Measurements from ENCODE around the gene SOX6.
A peak's percentile ranks its signal among the peaks of the same experiment; 100 is the strongest.

Gene SOX6

GRCh38 chr11:15970506-15971214 is 385.7 kb downstream of the SOX6 start:
- H3K27ac Mint-ChIP-seq = peak overlapping the region in 1 of 3 experiments; percentile 51
- no peaks in the 10 kb centered on the region for H3K9me3 Mint-ChIP-seq
- H3K4me3 Mint-ChIP-seq = no peak overlapping the region
- H3K36me3 Mint-ChIP-seq (ENCODE audit: low read depth) = no peaks in the 10 kb centered on the region
- no peaks in the 10 kb centered on the region for H3K27me3 Mint-ChIP-seq (ENCODE audit: low read depth)
- TF ChIP-seq CTCF (IDR thresholded peaks at IDR 0.05; ENCODE audit: unreplicated experiment in 3 of 3) = no peak
- H3K4me1 Mint-ChIP-seq = peaks cover 39% of the 10 kb centered on the region

GRCh38 chr11:15969701-15970329 is 386.5 kb downstream of the SOX6 start:
- H3K27me3 Mint-ChIP-seq (ENCODE audit: low read depth) = peaks cover 2% of the 10 kb centered on the region
- peaks cover 39% of the 10 kb centered on the region for H3K4me1 Mint-ChIP-seq
- no peak for TF ChIP-seq CTCF (IDR thresholded peaks at IDR 0.05; ENCODE audit: unreplicated experiment in 3 of 3)
- H3K9me3 Mint-ChIP-seq = no peaks in the 10 kb centered on the region
- H3K36me3 Mint-ChIP-seq (ENCODE audit: low read depth) = no peaks in the 10 kb centered on the region
- H3K4me3 Mint-ChIP-seq = no peak overlapping the region
- peak overlapping the region in 1 of 3 experiments; percentile 84 for H3K27ac Mint-ChIP-seq

GRCh38 chr11:15969281-15969680 is 387.1 kb downstream of the SOX6 start:
- H3K27me3 Mint-ChIP-seq (ENCODE audit: low read depth) = peaks cover 5% of the 10 kb centered on the region
- no peaks in the 10 kb centered on the region for H3K36me3 Mint-ChIP-seq (ENCODE audit: low read depth)
- peaks cover 39% of the 10 kb centered on the region for H3K4me1 Mint-ChIP-seq
- peak overlapping the region in 2 of 3 experiments; percentile 26 to 31 for H3K4me3 Mint-ChIP-seq
- peak overlapping the region; percentile 84 to 94 (median 87) for H3K27ac Mint-ChIP-seq
- H3K9me3 Mint-ChIP-seq = no peaks in the 10 kb centered on the region
- no peak for TF ChIP-seq CTCF (IDR thresholded peaks at IDR 0.05; ENCODE audit: unreplicated experiment in 3 of 3)

GRCh38 chr11:15968461-15969130 is 387.8 kb downstream of the SOX6 start:
- Mint-ChIP-seq H3K9me3 (no peaks in the 10 kb centered on the region), H3K36me3 (ENCODE audit: low read depth) (no peaks in the 10 kb centered on the region), H3K4me3 (no peak overlapping the region), H3K4me1 (peaks cover 39% of the 10 kb centered on the region), H3K27ac (peak overlapping the region; percentile 84 to 94 (median 87)), H3K27me3 (ENCODE audit: low read depth) (peaks cover 5% of the 10 kb centered on the region)
- no peak for TF ChIP-seq CTCF (IDR thresholded peaks at IDR 0.05; ENCODE audit: unreplicated experiment in 3 of 3)

- H3K36me3 Mint-ChIP-seq (ENCODE audit: low read depth) = no peaks in the 10 kb centered on the region
- peaks cover 39% of the 10 kb centered on the region for H3K4me1 Mint-ChIP-seq
- H3K4me3 Mint-ChIP-seq = no peak overlapping the region
- no peaks in the 10 kb centered on the region for H3K9me3 Mint-ChIP-seq
- H3K27me3 Mint-ChIP-seq (ENCODE audit: low read depth) = peaks cover 5% of the 10 kb centered on the region
- peak overlapping the region in 2 of 3 experiments; percentile 7 to 84 for H3K27ac Mint-ChIP-seq
- no peak for TF ChIP-seq CTCF (IDR thresholded peaks at IDR 0.05; ENCODE audit: unreplicated experiment in 3 of 3)
Measured at GRCh38 chr11:15967966-15968365, 388.4 kb downstream of the SOX6 start.
